ENCODE data around the gene TIMM21.

DNA sequence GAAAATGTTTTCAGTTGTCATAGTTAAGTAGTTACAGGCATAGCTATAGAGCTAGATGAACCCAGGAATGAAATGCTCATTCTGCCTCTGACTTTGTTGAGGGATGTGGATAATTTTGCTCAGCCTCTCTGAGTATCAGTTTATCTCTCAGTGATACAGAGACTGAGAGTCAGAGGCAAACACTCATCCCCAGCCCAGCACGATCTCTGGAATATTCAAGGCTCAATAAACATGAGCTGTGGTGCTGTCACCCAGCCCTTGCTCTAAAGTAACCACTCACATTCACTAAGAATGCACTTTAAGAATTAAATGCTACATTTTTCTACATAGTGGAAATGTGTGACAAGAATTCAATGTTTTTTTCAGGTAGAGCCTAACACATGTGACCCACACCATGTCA, 30.6 kb downstream of the TIMM21 start:
- no peak for TF ChIP-seq POLR2A (IDR thresholded peaks at IDR 0.05; ENCODE audit: low read length)
- TF ChIP-seq GATA1 (IDR thresholded peaks at IDR 0.05; ENCODE audit: low read depth, low read length): no peak

All from erythroblast (primary cell).